Osteoblast (primary cell): ENCODE data around the gene GCHFR. TPM values are rescaled to one million over a fixed set of nuclear protein-coding genes. Genes with fewer than 3 reads are reported as not detected.

Experiments
- DNase-seq: peaks from one replicate; pipeline ENCODE4 v3.0.0; 2011; ENCODE audit warnings: low spot score, mixed read lengths; ENCODE audit not compliant: insufficient read length; ENCODE audit errors: missing footprints
- H2AFZ ChIP-seq: 2 replicates; pipeline ENCODE4 v1.6.0; 2011; ENCODE audit warnings: mild to moderate bottlenecking, low read length
- H3K27ac ChIP-seq: 2 replicates; pipeline ENCODE4 v1.5.1; 2011; ENCODE audit warnings: mild to moderate bottlenecking, low read depth, low read length, moderate library complexity
- H3K27me3 ChIP-seq: 2 replicates; pipeline ENCODE4 v1.6.0; 2012; ENCODE audit warnings: mild to moderate bottlenecking, control low read depth, inconsistent platforms, low read length, moderate library complexity; ENCODE audit not compliant: insufficient read depth
- H3K36me3 ChIP-seq: 2 replicates; pipeline ENCODE4 v1.5.1; 2011; ENCODE audit warnings: mild to moderate bottlenecking, low read length, control low read depth, moderate library complexity; ENCODE audit not compliant: insufficient read depth
- H3K4me1 ChIP-seq: 2 replicates; pipeline ENCODE4 v1.5.1; 2011; ENCODE audit warnings: mild to moderate bottlenecking, low read length, control low read depth, moderate library complexity; ENCODE audit not compliant: insufficient read depth
- H3K4me2 ChIP-seq: 2 replicates; pipeline ENCODE4 v1.6.0; 2011; ENCODE audit warnings: mild to moderate bottlenecking, low read length; ENCODE audit not compliant: insufficient read depth
- H3K4me3 ChIP-seq: fragments of 200-600 bp; sonication (generic); 3 replicates; pipeline ENCODE4 v1.5.1; 2012; ENCODE audit warnings: mild to moderate bottlenecking, low read length, inconsistent platforms; ENCODE audit not compliant: insufficient read depth
- H3K79me2 ChIP-seq: 2 replicates; pipeline ENCODE4 v1.6.0; 2012; ENCODE audit warnings: mild to moderate bottlenecking, low read length, control low read depth, inconsistent platforms; ENCODE audit not compliant: insufficient read depth
- H3K9me3 ChIP-seq: 2 replicates; pipeline ENCODE4 v1.5.1; 2011; ENCODE audit warnings: low read depth, low read length, control low read depth
- H4K20me1 ChIP-seq: 2 replicates; pipeline ENCODE4 v1.6.0; 2012; ENCODE audit warnings: mild to moderate bottlenecking, low read length, control low read depth; ENCODE audit not compliant: insufficient read depth
- CTCF ChIP-seq: IDR thresholded peaks from 2 replicates; pipeline ENCODE4 v1.5.1; 2011; ENCODE audit warnings: mild to moderate bottlenecking, low read depth, low read length, moderate library complexity; ENCODE audit errors: extremely low read depth
- small RNA-seq: library from RNA; depleted of rRNA; stranded (forward); fragments of <200 nt; gene quantifications from one replicate; pipeline ENCODE3, GENCODE V24; 2012
- total RNA-seq: library from RNA; depleted of rRNA; stranded (reverse); fragments of >200 nt; gene quantifications from 2 replicates; pipeline ENCODE4 v1.2.3, GENCODE V29; 2012

Gene GCHFR
- total RNA-seq, 1 donor: 4.7 TPM

GRCh38 chr15:40808861-40809450, 45.1 kb downstream of the GCHFR start:
- Histone ChIP-seq H3K27ac (no peak overlapping the region), H3K27me3 (no peaks in the 10 kb centered on the region), H3K4me1 (peaks cover 11% of the 10 kb centered on the region), H3K4me2 (peak overlapping the region; percentile 96), H2AFZ (no peak overlapping the region), H3K9me3 (no peaks in the 10 kb centered on the region), H3K4me3 (no peak overlapping the region), H4K20me1 (no peaks in the 10 kb centered on the region), H3K36me3 (peaks cover 7% of the 10 kb centered on the region), H3K79me2 (peaks cover 31% of the 10 kb centered on the region)
- no peak for TF ChIP-seq CTCF
- no peak for DNase-seq

- DNase-seq: peak; percentile 18
- Histone ChIP-seq H4K20me1 (no peaks in the 10 kb centered on the region), H3K27ac (no peak overlapping the region), H2AFZ (no peak overlapping the region), H3K79me2 (peaks cover 6% of the 10 kb centered on the region), H3K4me1 (peaks cover 6% of the 10 kb centered on the region), H3K36me3 (peaks cover 10% of the 10 kb centered on the region), H3K27me3 (no peaks in the 10 kb centered on the region), H3K4me2 (no peak overlapping the region), H3K4me3 (no peak overlapping the region), H3K9me3 (no peaks in the 10 kb centered on the region)
- no peak for TF ChIP-seq CTCF
Observed at GRCh38 chr15:40812721-40813425, 49.0 kb downstream of the GCHFR start.

- Histone ChIP-seq H3K36me3 (peaks cover 6% of the 10 kb centered on the region), H3K27me3 (no peaks in the 10 kb centered on the region), H2AFZ (no peak overlapping the region), H3K4me2 (no peak overlapping the region), H3K9me3 (no peaks in the 10 kb centered on the region), H3K79me2 (no peaks in the 10 kb centered on the region), H4K20me1 (no peaks in the 10 kb centered on the region), H3K4me1 (no peaks in the 10 kb centered on the region), H3K4me3 (no peak overlapping the region), H3K27ac (no peak overlapping the region)
- TF ChIP-seq CTCF: no peak
- DNase-seq: no peak
Observed at GRCh38 chr15:40815042-40815698, 51.3 kb downstream of the GCHFR start.

Small RNA genes lying within 50 kb of the gene (small RNA-seq; reads per million reads assigned to genes)
- not detected for gene SUMO2P15

Other genes with a start within 250 kb of the GCHFR start
- 16.3 and 18.6 TPM in 2 replicates for gene CCDC32, start 199.0 kb upstream of the GCHFR start, total RNA-seq
- 9.0 and 11.5 TPM in 2 replicates for gene RPUSD2, start 194.8 kb upstream of the GCHFR start, total RNA-seq
- gene KNL1, start 169.8 kb upstream of the GCHFR start, total RNA-seq: 3.5 and 3.6 TPM in 2 replicates
- gene RAD51, start 68.9 kb upstream of the GCHFR start, total RNA-seq: 1.8 TPM in 2 replicates
- 18.6 and 19.9 TPM in 2 replicates for gene RMDN3, start 8.8 kb upstream of the GCHFR start, total RNA-seq
- under 0.01 and 0.29 TPM in 2 replicates for gene C15orf62, start 5.9 kb downstream of the GCHFR start, total RNA-seq
- gene ZFYVE19, start 43.0 kb downstream of the GCHFR start, total RNA-seq: 17.4 and 18.0 TPM in 2 replicates
- gene DNAJC17, start 43.4 kb downstream of the GCHFR start, total RNA-seq: 14.8 and 15.6 TPM in 2 replicates
- not detected in 2 replicates for gene PPP1R14D, start 64.6 kb downstream of the GCHFR start, total RNA-seq
- gene SPINT1, start 80.0 kb downstream of the GCHFR start, total RNA-seq: 0.72 and 0.88 TPM in 2 replicates
- gene RHOV, start 110.2 kb downstream of the GCHFR start, total RNA-seq: 0.36 TPM in 1 of 2 replicates, not detected in the other
- 55.4 and 60.8 TPM in 2 replicates for gene VPS18, start 130.4 kb downstream of the GCHFR start, total RNA-seq
- not detected in 2 replicates for gene DLL4, start 165.3 kb downstream of the GCHFR start, total RNA-seq
- 30.0 and 30.1 TPM in 2 replicates for gene CHAC1, start 189.4 kb downstream of the GCHFR start, total RNA-seq